HL-60 (cell line): Measurements from ENCODE around the gene EBF4.

ENCODE experiments used
- CTCF ChIP-seq: IDR thresholded peaks from one replicate; pipeline ENCODE4 v1.5.1; 2011; ENCODE audit warnings: low read length, control low read depth, inconsistent platforms; ENCODE audit not compliant: insufficient read depth
- GABPA ChIP-seq: IDR thresholded peaks from 2 replicates; pipeline ENCODE4 v1.6.1; 2012; ENCODE audit warnings: low read depth

- TF ChIP-seq CTCF (no peak), GABPA (no peak)
Measured at GRCh38 chr20:2707353-2708072, 14.9 kb downstream of the EBF4 start.
